Panc1 (cell line): ENCODE results near the gene EMILIN3. TPM values are rescaled to one million over a fixed set of nuclear protein-coding genes. Genes with fewer than 3 reads are reported as not detected.

Experiments used
- ATAC-seq: fragments of 200-7000 bp; cut with Tn5 transposase; 2 replicates; pipeline ENCODE4 v1.9.1; 2020; ENCODE audit warnings: mild to moderate bottlenecking, moderate library complexity
- BruUV-seq: library from RNA; stranded (reverse); fragments of 400-500 nt; replicated peaks from 2 replicates; lab custom pipeline; 2021; lab: Mats Ljungman, UMichigan
- CTCF ChIA-PET: fragments of 300-600 bp; sonication (Branson Sonifier 250); formaldehyde crosslinking; loops from one replicate; lab custom pipeline; 2022; ENCODE audit warnings: antibody characterized with exemption; lab: Charles Lee
- POLR2A ChIA-PET: fragments of 300-600 bp; sonication (Branson Sonifier 250); formaldehyde crosslinking; loops from one replicate; lab custom pipeline; 2022; ENCODE audit warnings: antibody characterized with exemption; lab: Charles Lee
- DNase-seq: peaks from one replicate; pipeline ENCODE4 v3.0.0-alpha.2; 2010; ENCODE audit warnings: low read depth, low spot score
- H3K27ac ChIP-seq: 2 replicates; pipeline ENCODE4 v1.5.1; 2011; ENCODE audit warnings: mild to moderate bottlenecking, low read length, inconsistent platforms
- H3K27me3 ChIP-seq: fragments of 200-500 bp; sonication (Bioruptor generic); 2 replicates; pipeline ENCODE4 v1.6.0; 2014; ENCODE audit warnings: low read length, inconsistent platforms; ENCODE audit not compliant: control insufficient read depth, insufficient read depth
- H3K36me3 ChIP-seq: fragments of 200-500 bp; sonication (Bioruptor generic); 2 replicates; pipeline ENCODE4 v1.5.1; 2014; ENCODE audit warnings: inconsistent platforms, mild to moderate bottlenecking, low read length, moderate library complexity; ENCODE audit not compliant: control insufficient read depth, insufficient read depth
- H3K4me1 ChIP-seq: 2 replicates; pipeline ENCODE4 v1.5.1; 2011; ENCODE audit warnings: inconsistent platforms, mild to moderate bottlenecking, low read length, moderate library complexity; ENCODE audit not compliant: control insufficient read depth, insufficient read depth
- H3K4me3 ChIP-seq, 2 experiments: 2 replicates each; pipeline ENCODE4 v1.5.1; 2011 to 2012; ENCODE audit warnings: low read depth in 2 of 2, low read length in 2 of 2, mild to moderate bottlenecking in 2 of 2, inconsistent platforms in 1 of 2, moderate library complexity in 1 of 2
- H3K9me3 ChIP-seq: fragments of 200-500 bp; sonication (Bioruptor generic); 2 replicates; pipeline ENCODE4 v1.5.1; 2014; ENCODE audit warnings: low read depth, mild to moderate bottlenecking, inconsistent platforms, low read length, moderate library complexity; ENCODE audit not compliant: control insufficient read depth, insufficient read depth
- POLR2AphosphoS5 ChIP-seq: IDR thresholded peaks from 2 replicates; pipeline ENCODE4 v1.6.1; 2012; ENCODE audit warnings: mild to moderate bottlenecking, low read depth, low read length, moderate library complexity
- SIN3A ChIP-seq: IDR thresholded peaks from 2 replicates; pipeline ENCODE4 v1.6.1; 2012; ENCODE audit warnings: low read depth, mild to moderate bottlenecking, low read length, moderate library complexity, borderline replicate concordance; ENCODE audit not compliant: insufficient read depth
- TCF7L2 ChIP-seq: IDR thresholded peaks from 2 replicates; pipeline ENCODE4 v1.6.1; 2011; ENCODE audit warnings: mild to moderate bottlenecking, low read depth, low read length, inconsistent platforms
- in situ Hi-C: cut with HindIII; loops from 2 replicates; pipeline ENCODE4 v1.10.0; 2016; ENCODE audit warnings: low sequenced_read_pairs, low pct_unique_long_range_greater_than_20kb
- intact Hi-C: fragments of 100-400 bp; cut with micrococcal nuclease; formaldehyde crosslinking; loops from one replicate; pipeline ENCODE4 v1.10.0; 2022; ENCODE audit not compliant: unreplicated experiment
- total RNA-seq: library from RNA; stranded (reverse); gene quantifications from one replicate; pipeline ENCODE4 v1.2.1, GENCODE V29; 2021; ENCODE audit not compliant: unreplicated experiment
- TF ChIP-seq, protein P1 (sequence below): fragments of 450-650 bp; IDR thresholded peaks from 2 replicates; pipeline ENCODE4 v1.5.1; 2017; ENCODE audit warnings: mild to moderate bottlenecking
- TF ChIP-seq, protein P2 (sequence below), 2 experiments: IDR thresholded peaks; 2 replicates each; pipeline ENCODE4 v1.6.1; 2011 to 2012; ENCODE audit warnings: low read depth in 2 of 2, control low read depth in 1 of 2, low read length in 1 of 2, mild to moderate bottlenecking in 1 of 2, moderate library complexity in 1 of 2; ENCODE audit not compliant: insufficient read depth in 1 of 2

Gene EMILIN3
- total RNA-seq, 1 experiment from 2014 or later: 0.54 TPM

DNA sequence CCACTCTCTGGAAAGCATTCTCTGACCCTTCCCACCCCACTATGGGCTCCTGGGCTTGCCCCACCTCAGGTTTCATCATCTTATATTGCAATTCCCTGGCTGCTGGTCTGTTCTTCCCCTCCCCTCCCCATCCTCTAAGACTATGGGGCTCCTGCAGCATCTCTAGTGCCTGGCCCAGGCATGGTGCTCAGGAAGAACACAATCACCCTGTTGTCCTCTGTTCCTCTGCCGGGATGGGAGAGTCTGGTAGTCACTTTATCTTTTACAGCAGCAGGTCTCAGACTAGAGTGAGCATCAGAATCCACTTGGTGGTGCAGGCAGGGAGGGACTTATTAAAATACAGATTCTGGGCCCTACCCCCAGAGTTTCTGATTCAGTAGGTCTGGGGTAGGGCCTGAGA lies 31.0 kb downstream of the EMILIN3 start:
- Histone ChIP-seq H3K27ac (no peak overlapping the region), H3K4me1 (peaks cover 3% of the 10 kb centered on the region; the same call in 1 of the 2 replicates), H3K27me3 (no peaks in the 10 kb centered on the region), H3K9me3 (no peaks in the 10 kb centered on the region), H3K4me3 (no peak overlapping the region), H3K36me3 (no peaks in the 10 kb centered on the region)
- DNase-seq: no peak
- intact Hi-C loops (no loop called here), in situ Hi-C loops (no loop called here)
- no peak for ATAC-seq
- BruUV-seq: no TSS peak
- TF ChIP-seq, protein P1, sequence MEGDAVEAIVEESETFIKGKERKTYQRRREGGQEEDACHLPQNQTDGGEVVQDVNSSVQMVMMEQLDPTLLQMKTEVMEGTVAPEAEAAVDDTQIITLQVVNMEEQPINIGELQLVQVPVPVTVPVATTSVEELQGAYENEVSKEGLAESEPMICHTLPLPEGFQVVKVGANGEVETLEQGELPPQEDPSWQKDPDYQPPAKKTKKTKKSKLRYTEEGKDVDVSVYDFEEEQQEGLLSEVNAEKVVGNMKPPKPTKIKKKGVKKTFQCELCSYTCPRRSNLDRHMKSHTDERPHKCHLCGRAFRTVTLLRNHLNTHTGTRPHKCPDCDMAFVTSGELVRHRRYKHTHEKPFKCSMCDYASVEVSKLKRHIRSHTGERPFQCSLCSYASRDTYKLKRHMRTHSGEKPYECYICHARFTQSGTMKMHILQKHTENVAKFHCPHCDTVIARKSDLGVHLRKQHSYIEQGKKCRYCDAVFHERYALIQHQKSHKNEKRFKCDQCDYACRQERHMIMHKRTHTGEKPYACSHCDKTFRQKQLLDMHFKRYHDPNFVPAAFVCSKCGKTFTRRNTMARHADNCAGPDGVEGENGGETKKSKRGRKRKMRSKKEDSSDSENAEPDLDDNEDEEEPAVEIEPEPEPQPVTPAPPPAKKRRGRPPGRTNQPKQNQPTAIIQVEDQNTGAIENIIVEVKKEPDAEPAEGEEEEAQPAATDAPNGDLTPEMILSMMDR: no peak
- TF ChIP-seq, protein P2, sequence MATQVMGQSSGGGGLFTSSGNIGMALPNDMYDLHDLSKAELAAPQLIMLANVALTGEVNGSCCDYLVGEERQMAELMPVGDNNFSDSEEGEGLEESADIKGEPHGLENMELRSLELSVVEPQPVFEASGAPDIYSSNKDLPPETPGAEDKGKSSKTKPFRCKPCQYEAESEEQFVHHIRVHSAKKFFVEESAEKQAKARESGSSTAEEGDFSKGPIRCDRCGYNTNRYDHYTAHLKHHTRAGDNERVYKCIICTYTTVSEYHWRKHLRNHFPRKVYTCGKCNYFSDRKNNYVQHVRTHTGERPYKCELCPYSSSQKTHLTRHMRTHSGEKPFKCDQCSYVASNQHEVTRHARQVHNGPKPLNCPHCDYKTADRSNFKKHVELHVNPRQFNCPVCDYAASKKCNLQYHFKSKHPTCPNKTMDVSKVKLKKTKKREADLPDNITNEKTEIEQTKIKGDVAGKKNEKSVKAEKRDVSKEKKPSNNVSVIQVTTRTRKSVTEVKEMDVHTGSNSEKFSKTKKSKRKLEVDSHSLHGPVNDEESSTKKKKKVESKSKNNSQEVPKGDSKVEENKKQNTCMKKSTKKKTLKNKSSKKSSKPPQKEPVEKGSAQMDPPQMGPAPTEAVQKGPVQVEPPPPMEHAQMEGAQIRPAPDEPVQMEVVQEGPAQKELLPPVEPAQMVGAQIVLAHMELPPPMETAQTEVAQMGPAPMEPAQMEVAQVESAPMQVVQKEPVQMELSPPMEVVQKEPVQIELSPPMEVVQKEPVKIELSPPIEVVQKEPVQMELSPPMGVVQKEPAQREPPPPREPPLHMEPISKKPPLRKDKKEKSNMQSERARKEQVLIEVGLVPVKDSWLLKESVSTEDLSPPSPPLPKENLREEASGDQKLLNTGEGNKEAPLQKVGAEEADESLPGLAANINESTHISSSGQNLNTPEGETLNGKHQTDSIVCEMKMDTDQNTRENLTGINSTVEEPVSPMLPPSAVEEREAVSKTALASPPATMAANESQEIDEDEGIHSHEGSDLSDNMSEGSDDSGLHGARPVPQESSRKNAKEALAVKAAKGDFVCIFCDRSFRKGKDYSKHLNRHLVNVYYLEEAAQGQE (IDR thresholded peaks at IDR 0.05; ENCODE audit: insufficient read depth in 1 of 2, low read depth in 2 of 2, low read length in 1 of 2): no peak
- no peak for TF ChIP-seq POLR2AphosphoS5
- TF ChIP-seq SIN3A: no peak
- no peak for TF ChIP-seq TCF7L2
- POLR2A ChIA-PET: no interaction called here
- CTCF ChIA-PET: no interaction called here

DNA sequence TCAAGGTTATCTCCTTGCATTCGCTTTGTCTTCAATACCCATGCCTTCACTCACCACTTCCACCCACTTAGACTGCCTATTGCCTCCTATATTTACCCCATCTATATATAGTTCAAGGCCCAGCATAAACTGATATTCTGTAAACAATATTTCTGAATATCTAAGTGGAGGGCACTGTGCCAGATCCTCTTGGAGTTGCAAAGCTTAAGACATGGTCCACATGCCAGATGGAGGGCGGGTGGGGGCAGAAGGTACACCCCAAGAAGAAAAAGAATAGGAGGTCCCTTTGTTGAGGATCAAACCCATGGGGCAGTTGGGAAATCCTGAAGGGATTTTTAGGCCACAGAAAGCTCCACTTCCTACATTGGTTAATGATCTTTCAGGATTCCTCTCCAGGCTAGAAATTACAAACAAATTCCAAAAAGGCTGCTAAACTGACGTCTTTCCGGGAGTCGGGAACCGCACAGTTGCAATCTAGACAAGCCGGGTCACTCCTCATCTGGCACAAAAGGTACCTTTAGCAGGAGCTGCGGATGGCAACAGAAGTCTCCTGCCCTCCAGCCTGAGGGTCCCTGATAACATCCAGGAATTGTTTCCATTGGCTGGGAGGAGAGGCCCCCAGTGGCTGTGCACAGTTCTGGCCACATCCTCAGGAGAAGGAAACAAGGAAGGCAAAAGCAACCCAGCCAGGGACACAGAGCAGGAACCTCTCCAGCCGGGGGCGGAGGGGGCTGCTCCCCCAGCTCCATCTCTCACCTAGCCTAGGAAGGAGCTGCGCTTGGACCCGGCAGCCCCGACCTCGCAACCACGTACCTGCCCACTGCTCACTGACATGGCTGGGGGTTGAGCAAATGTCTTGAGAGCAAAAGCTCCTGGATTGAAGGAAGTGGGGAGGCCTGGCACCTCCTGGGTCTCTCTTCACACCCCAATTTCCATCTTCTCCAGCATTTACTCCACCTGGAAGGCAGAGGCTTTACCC lies 31.9 kb downstream of the EMILIN3 start:
- Histone ChIP-seq H3K9me3 (no peaks in the 10 kb centered on the region), H3K4me1 (peaks cover 2% of the 10 kb centered on the region; the same call in 1 of the 2 replicates), H3K4me3 (no peak overlapping the region), H3K27me3 (no peaks in the 10 kb centered on the region), H3K27ac (no peak overlapping the region), H3K36me3 (no peaks in the 10 kb centered on the region)
- no peak for ATAC-seq
- DNase-seq: no peak
- ChIA-PET POLR2A (no interaction called here), CTCF (no interaction called here)
- no TSS peak for BruUV-seq
- in situ Hi-C loops (no loop called here), intact Hi-C loops (no loop called here)
- no peak for TF ChIP-seq POLR2AphosphoS5
- TF ChIP-seq TCF7L2: no peak
- TF ChIP-seq, protein P2 (IDR thresholded peaks at IDR 0.05; ENCODE audit: insufficient read depth in 1 of 2, low read depth in 2 of 2, low read length in 1 of 2): no peak
- no peak for TF ChIP-seq SIN3A
- TF ChIP-seq, protein P1: no peak
